Trophoblast cell (in vitro differentiated cells and primary cell): ENCODE results near the gene DCC.

Experiments used
- DNase-seq, 2 donors: peaks; one replicate each; pipeline ENCODE4 v3.0.0-alpha.2; 2016
- H2AFZ ChIP-seq: 2 replicates; pipeline ENCODE4 v1.6.1; 2013; ENCODE audit warnings: low read length, moderate library complexity, mild to moderate bottlenecking; ENCODE audit not compliant: insufficient read depth, poor library complexity
- H2AK5ac ChIP-seq: 2 replicates; pipeline ENCODE4 v1.6.1; 2013; ENCODE audit warnings: mild to moderate bottlenecking, low read length
- H2BK120ac ChIP-seq: 2 replicates; pipeline ENCODE4 v1.6.1; 2013; ENCODE audit warnings: low read length, mild to moderate bottlenecking, moderate library complexity; ENCODE audit not compliant: insufficient read depth, poor library complexity
- H2BK12ac ChIP-seq: 2 replicates; pipeline ENCODE4 v1.6.1; 2013; ENCODE audit warnings: mild to moderate bottlenecking, low read length, moderate library complexity
- H2BK5ac ChIP-seq: 2 replicates; pipeline ENCODE4 v1.6.1; 2013; ENCODE audit warnings: low read length, low read depth, moderate library complexity, mild to moderate bottlenecking; ENCODE audit not compliant: poor library complexity
- H3K14ac ChIP-seq: 2 replicates; pipeline ENCODE4 v1.6.1; 2013; ENCODE audit warnings: mild to moderate bottlenecking, low read length
- H3K18ac ChIP-seq: 2 replicates; pipeline ENCODE4 v1.6.1; 2013; ENCODE audit warnings: mild to moderate bottlenecking, low read length
- H3K23ac ChIP-seq: 2 replicates; pipeline ENCODE4 v1.6.1; 2013; ENCODE audit warnings: low read length
- H3K27ac ChIP-seq: 2 replicates; pipeline ENCODE4 v1.5.1; 2013; ENCODE audit warnings: low read depth, mild to moderate bottlenecking, inconsistent platforms, low read length, moderate library complexity
- H3K27me3 ChIP-seq: 2 replicates; pipeline ENCODE4 v1.6.1; 2013; ENCODE audit warnings: inconsistent platforms, mild to moderate bottlenecking, low read length, moderate library complexity; ENCODE audit not compliant: insufficient read depth
- H3K36me3 ChIP-seq, 2 experiments: 1 replicate in 1 of 2; 2 replicates in 1 of 2; pipeline ENCODE4 v1.6.1; 2013; ENCODE audit warnings: low read length in 2 of 2, mild to moderate bottlenecking in 2 of 2, moderate library complexity in 1 of 2; ENCODE audit not compliant: insufficient read depth in 2 of 2, control insufficient read depth in 1 of 2
- H3K4ac ChIP-seq: 2 replicates; pipeline ENCODE4 v1.6.1; 2013; ENCODE audit warnings: low read depth, mild to moderate bottlenecking, low read length, moderate library complexity
- H3K4me1 ChIP-seq, 2 experiments: 1 replicate in 1 of 2; 2 replicates in 1 of 2; pipeline ENCODE4 v1.6.1; 2013; ENCODE audit warnings: low read length in 2 of 2, mild to moderate bottlenecking in 2 of 2, moderate library complexity in 1 of 2; ENCODE audit not compliant: insufficient read depth in 2 of 2, control insufficient read depth in 1 of 2
- H3K4me2 ChIP-seq: 2 replicates; pipeline ENCODE4 v1.6.1; 2013; ENCODE audit warnings: inconsistent platforms, mild to moderate bottlenecking, low read length, moderate library complexity
- H3K4me3 ChIP-seq: 2 replicates; pipeline ENCODE4 v1.5.1; 2013; ENCODE audit warnings: mild to moderate bottlenecking, low read depth, low read length, inconsistent platforms
- H3K79me1 ChIP-seq: one replicate; pipeline ENCODE4 v1.6.1; 2013; ENCODE audit warnings: low read length
- H3K79me2 ChIP-seq: 2 replicates; pipeline ENCODE4 v1.6.1; 2013; ENCODE audit warnings: low read length, mild to moderate bottlenecking; ENCODE audit not compliant: control insufficient read depth, insufficient read depth, poor library complexity
- H3K9ac ChIP-seq: 2 replicates; pipeline ENCODE4 v1.6.1; 2013; ENCODE audit warnings: mild to moderate bottlenecking, low read length
- H3K9me3 ChIP-seq: 2 replicates; pipeline ENCODE4 v1.6.1; 2013; ENCODE audit warnings: low read depth, mild to moderate bottlenecking, control low read depth, inconsistent platforms, low read length; ENCODE audit not compliant: insufficient read depth
- H4K12ac ChIP-seq: 2 replicates; pipeline ENCODE4 v1.6.1; 2013; ENCODE audit warnings: low read depth, mild to moderate bottlenecking, low read length, moderate library complexity
- H4K8ac ChIP-seq: 2 replicates; pipeline ENCODE4 v1.6.1; 2013; ENCODE audit warnings: low read depth, mild to moderate bottlenecking, low read length, moderate library complexity
- H4K91ac ChIP-seq: one replicate; pipeline ENCODE4 v1.6.1; 2013; ENCODE audit warnings: low read depth, mild to moderate bottlenecking, low read length, moderate library complexity
- WGBS: extraction: QIAGEN DNeasy Blood & Tissue Kit; methylation state at CpG from one replicate; pipeline ENCODE4 v1.1.7; 2013; ENCODE audit warnings: missing lambda C conversion rate; ENCODE audit not compliant: insufficient read length, insufficient coverage; ENCODE audit errors: extremely low coverage; 5-methylcytosine and 5-hydroxymethylcytosine counted together

The DCC gene

GRCh38 chr18:53375621-53376020, 1035.6 kb downstream of the DCC start:
- Histone ChIP-seq H3K4me3 (no peak overlapping the region), H2AFZ (no peak overlapping the region), H3K9ac (no peak overlapping the region), H2BK5ac (no peak overlapping the region), H4K8ac (no peak overlapping the region), H3K4ac (no peak overlapping the region), H3K4me1 (no peaks in the 10 kb centered on the region), H3K79me2 (no peaks in the 10 kb centered on the region), H2BK120ac (no peak overlapping the region), H3K27me3 (no peaks in the 10 kb centered on the region), H3K9me3 (no peaks in the 10 kb centered on the region), H4K91ac (no peak overlapping the region), H3K27ac (no peak overlapping the region), H3K36me3 (no peaks in the 10 kb centered on the region), H3K79me1 (no peaks in the 10 kb centered on the region), H3K18ac (no peak overlapping the region), H3K14ac (no peak overlapping the region), H3K23ac (no peak overlapping the region), H2BK12ac (no peak overlapping the region), H4K12ac (no peak overlapping the region), H3K4me2 (no peak overlapping the region), H2AK5ac (no peak overlapping the region)
- WGBS: no CpG with 5 or more reads among the region's 2 CpGs
- no peak for DNase-seq

DNA sequence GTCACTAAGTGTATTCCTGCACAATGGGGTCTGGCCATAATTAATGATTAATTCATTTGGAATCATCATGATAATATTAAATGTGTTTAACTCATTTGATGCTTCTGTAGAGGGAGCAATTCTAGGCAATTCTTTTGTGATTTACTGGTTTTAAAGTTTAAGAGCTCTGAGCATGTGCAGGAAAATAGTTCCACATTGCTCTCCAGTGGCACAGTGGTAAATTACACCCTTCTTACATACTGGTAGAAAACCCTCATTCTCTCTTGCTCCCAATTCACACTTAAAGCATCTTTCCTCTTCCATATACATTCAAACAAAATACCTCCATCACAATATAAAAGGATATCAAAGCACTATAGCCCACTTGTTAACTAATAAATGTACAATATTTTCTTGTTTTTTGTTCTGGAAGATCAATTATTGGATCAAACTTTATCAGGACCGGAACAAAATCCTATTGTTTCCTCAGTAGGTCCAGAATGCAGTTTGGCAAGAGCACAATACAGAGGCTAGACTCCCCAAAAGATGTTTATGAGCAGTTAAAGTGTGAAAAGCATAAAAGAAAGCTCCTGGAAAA, 1040.2 kb downstream of the DCC start:
- Histone ChIP-seq H2BK5ac (no peak overlapping the region), H3K79me1 (no peaks in the 10 kb centered on the region), H3K23ac (no peak overlapping the region), H3K9me3 (no peaks in the 10 kb centered on the region), H4K91ac (no peak overlapping the region), H3K18ac (no peak overlapping the region), H3K79me2 (no peaks in the 10 kb centered on the region), H3K4me3 (no peak overlapping the region), H3K36me3 (no peaks in the 10 kb centered on the region), H4K12ac (no peak overlapping the region), H2BK12ac (no peak overlapping the region), H2BK120ac (no peak overlapping the region), H3K4me1 (no peaks in the 10 kb centered on the region), H2AK5ac (no peak overlapping the region), H3K27ac (no peak overlapping the region), H3K9ac (no peak overlapping the region), H4K8ac (no peak overlapping the region), H3K4me2 (no peak overlapping the region), H3K4ac (no peak overlapping the region), H2AFZ (no peak overlapping the region), H3K27me3 (no peaks in the 10 kb centered on the region), H3K14ac (no peak overlapping the region)
- peak in 1 of 2 donors; percentile 61 for DNase-seq
- WGBS: no CpG with 5 or more reads among the region's 1 CpG

DNA sequence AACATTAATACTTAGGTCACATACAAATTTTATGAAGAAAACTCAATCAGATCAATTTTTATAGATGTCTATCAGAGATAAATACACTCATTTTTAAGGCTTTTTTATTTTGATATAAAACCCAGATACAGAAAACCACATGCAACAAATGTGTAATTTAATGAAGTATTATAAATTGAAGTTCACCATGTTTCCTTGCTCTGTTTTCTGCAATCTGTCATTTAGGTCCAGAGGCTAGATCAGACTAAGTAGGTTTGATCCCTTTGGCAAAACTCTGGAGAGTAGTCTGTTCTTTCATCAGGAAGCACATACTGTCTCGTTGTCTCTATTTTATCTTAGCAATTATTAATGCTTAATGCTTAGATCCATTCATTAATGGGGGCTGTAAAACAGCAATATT, 1042.9 kb downstream of the DCC start:
- H3K27me3 ChIP-seq: no peaks in the 10 kb centered on the region
- WGBS: no CpG with 5 or more reads among the region's 1 CpG
- H3K79me2 ChIP-seq: no peaks in the 10 kb centered on the region
- H3K36me3 ChIP-seq: no peaks in the 10 kb centered on the region
- H4K12ac ChIP-seq: no peak overlapping the region
- no peak overlapping the region for H3K4me3 ChIP-seq
- no peak overlapping the region for H2BK5ac ChIP-seq
- H3K14ac ChIP-seq: no peak overlapping the region
- no peak overlapping the region for H3K4me2 ChIP-seq
- no peak overlapping the region for H3K4ac ChIP-seq
- no peak overlapping the region for H2AK5ac ChIP-seq
- no peak overlapping the region for H2BK12ac ChIP-seq
- no peak overlapping the region for H4K91ac ChIP-seq
- no peak overlapping the region for H4K8ac ChIP-seq
- H2AFZ ChIP-seq: no peak overlapping the region
- H3K18ac ChIP-seq: no peak overlapping the region
- no peaks in the 10 kb centered on the region for H3K9me3 ChIP-seq
- no peak overlapping the region for H3K27ac ChIP-seq
- no peaks in the 10 kb centered on the region for H3K4me1 ChIP-seq
- H2BK120ac ChIP-seq: no peak overlapping the region
- H3K23ac ChIP-seq: no peak overlapping the region
- no peak for DNase-seq
- H3K9ac ChIP-seq: no peak overlapping the region
- no peaks in the 10 kb centered on the region for H3K79me1 ChIP-seq

GRCh38 chr18:53385889-53386288, 1045.9 kb downstream of the DCC start:
- Histone ChIP-seq H3K4me1 (no peaks in the 10 kb centered on the region), H3K18ac (no peak overlapping the region), H3K23ac (no peak overlapping the region), H2BK5ac (no peak overlapping the region), H2AFZ (no peak overlapping the region), H3K4me2 (no peak overlapping the region), H3K14ac (no peak overlapping the region), H3K27me3 (no peaks in the 10 kb centered on the region), H2AK5ac (no peak overlapping the region), H2BK120ac (no peak overlapping the region), H3K4ac (no peak overlapping the region), H4K91ac (no peak overlapping the region), H3K9me3 (no peaks in the 10 kb centered on the region), H3K79me2 (no peaks in the 10 kb centered on the region), H3K27ac (no peak overlapping the region), H3K9ac (no peak overlapping the region), H4K8ac (no peak overlapping the region), H3K79me1 (no peaks in the 10 kb centered on the region), H3K4me3 (no peak overlapping the region), H3K36me3 (no peaks in the 10 kb centered on the region), H4K12ac (no peak overlapping the region), H2BK12ac (no peak overlapping the region)
- no peak for DNase-seq
- no CpG with 5 or more reads among the region's 3 CpGs for WGBS
